AG04449 (cell line): Measurements from ENCODE around the gene ID4.

Source experiments
- CTCF ChIA-PET: fragments of 350-600 bp; formaldehyde crosslinking; extraction: SDS; loops from one replicate; lab custom pipeline; 2021; ENCODE audit warnings: antibody characterized with exemption; lab: Yijun Ruan, JAX
- POLR2A ChIA-PET: fragments of 400-600, 350-600 bp; formaldehyde crosslinking; extraction: SDS; loops from one replicate; lab custom pipeline; 2020; ENCODE audit warnings: antibody characterized with exemption, inconsistent platforms; lab: Yijun Ruan, JAX
- DNase-seq: peaks from one replicate; pipeline ENCODE4 v3.0.0-alpha.2; 2010; ENCODE audit warnings: low read depth, low spot score
- H3K4me3 ChIP-seq: 2 replicates; pipeline ENCODE4 v1.5.1; 2011; ENCODE audit warnings: low read depth, mild to moderate bottlenecking, control low read depth, low read length
- TF ChIP-seq, protein P1 (sequence below): IDR thresholded peaks from one replicate; pipeline ENCODE4 v1.5.1; 2011; ENCODE audit warnings: mild to moderate bottlenecking, moderate library complexity, low read length, control low read depth, inconsistent platforms; ENCODE audit not compliant: insufficient read depth; ENCODE audit errors: missing control alignments

ID4 gene

DNA sequence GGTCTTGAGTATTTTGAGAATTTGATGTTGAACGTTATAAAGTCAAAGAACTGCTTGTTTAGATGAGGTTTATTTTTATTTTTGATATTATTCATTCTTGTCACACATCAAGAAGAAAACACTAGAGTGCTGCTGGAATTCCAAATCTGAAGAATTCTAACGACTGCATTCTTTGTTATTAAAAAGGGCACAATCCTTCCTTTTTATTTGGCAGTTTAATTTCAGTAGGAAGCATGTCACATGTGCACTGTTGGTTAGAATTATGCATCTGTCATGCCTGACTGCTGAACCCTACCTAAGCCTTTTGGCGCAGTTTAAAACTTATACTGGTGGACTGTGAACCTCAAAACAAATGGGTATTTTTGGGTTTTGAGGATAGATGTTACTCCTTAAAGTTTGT is 4.0 kb downstream of the ID4 start:
- ChIA-PET CTCF (interaction anchor here (1.3 kb wide), 1 partner anchor 10 kb away, joined by 4 read pairs; no protein-coding TSS in a partner anchor), POLR2A (no interaction called here)
- TF ChIP-seq, protein P1, sequence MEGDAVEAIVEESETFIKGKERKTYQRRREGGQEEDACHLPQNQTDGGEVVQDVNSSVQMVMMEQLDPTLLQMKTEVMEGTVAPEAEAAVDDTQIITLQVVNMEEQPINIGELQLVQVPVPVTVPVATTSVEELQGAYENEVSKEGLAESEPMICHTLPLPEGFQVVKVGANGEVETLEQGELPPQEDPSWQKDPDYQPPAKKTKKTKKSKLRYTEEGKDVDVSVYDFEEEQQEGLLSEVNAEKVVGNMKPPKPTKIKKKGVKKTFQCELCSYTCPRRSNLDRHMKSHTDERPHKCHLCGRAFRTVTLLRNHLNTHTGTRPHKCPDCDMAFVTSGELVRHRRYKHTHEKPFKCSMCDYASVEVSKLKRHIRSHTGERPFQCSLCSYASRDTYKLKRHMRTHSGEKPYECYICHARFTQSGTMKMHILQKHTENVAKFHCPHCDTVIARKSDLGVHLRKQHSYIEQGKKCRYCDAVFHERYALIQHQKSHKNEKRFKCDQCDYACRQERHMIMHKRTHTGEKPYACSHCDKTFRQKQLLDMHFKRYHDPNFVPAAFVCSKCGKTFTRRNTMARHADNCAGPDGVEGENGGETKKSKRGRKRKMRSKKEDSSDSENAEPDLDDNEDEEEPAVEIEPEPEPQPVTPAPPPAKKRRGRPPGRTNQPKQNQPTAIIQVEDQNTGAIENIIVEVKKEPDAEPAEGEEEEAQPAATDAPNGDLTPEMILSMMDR: no peak
- no peak overlapping the region for H3K4me3 ChIP-seq
- no peak for DNase-seq

DNA sequence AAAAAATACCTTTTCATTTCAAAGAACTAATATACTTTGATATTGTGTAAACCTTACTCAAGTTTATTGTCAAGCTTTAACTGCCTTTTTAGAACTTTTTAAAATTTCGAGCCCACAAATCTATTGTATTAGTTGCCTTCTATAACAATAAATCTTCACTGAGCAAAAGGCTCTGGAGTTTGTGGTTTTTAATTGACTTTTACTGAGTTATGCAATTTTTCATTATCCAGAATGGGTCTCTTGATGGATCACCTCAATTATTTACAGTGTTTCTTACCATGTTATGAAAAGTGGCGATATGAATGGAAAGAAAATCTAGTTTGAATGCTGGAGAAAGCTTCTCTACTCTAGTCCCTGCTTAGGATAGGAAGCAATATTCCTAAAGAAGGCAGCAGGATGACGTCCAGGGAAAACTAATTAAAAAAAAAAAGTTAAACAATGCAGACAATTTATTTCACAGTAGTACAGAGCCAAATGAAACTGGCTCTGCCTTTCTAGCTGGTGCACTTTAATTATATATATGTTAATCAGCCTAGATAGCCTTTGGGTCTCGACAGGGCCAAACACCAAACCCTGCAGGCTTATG is 5.0 kb downstream of the ID4 start:
- CTCF ChIA-PET: interaction anchor here (1.3 kb wide), 1 partner anchor 9 kb away, joined by 4 read pairs; no protein-coding TSS in a partner anchor
- no peak overlapping the region for H3K4me3 ChIP-seq
- no peak for DNase-seq
- TF ChIP-seq, protein P1: no peak
- POLR2A ChIA-PET: no interaction called here

DNA sequence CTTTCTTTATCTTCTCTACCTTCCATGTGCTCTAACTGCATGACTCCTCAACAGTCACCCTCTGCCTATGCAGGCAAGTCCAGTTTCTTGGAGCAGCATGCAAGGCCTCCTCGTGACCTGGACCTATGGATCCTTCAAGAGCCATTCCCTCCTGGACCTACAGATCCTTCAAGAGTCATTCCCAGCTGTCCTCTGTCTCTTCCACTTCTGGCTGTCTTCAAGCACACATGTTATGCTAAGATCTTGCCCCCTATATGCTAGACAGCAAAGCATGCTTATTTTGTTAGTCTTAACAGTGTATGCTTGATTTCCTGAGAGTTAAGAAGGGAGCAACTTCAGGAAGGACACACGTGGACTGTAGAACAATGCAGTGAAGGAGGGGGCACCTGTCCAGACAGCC is 7.5 kb downstream of the ID4 start:
- no peak overlapping the region for H3K4me3 ChIP-seq
- ChIA-PET CTCF (no interaction called here), POLR2A (no interaction called here)
- TF ChIP-seq, protein P1: no peak
- no peak for DNase-seq

DNA sequence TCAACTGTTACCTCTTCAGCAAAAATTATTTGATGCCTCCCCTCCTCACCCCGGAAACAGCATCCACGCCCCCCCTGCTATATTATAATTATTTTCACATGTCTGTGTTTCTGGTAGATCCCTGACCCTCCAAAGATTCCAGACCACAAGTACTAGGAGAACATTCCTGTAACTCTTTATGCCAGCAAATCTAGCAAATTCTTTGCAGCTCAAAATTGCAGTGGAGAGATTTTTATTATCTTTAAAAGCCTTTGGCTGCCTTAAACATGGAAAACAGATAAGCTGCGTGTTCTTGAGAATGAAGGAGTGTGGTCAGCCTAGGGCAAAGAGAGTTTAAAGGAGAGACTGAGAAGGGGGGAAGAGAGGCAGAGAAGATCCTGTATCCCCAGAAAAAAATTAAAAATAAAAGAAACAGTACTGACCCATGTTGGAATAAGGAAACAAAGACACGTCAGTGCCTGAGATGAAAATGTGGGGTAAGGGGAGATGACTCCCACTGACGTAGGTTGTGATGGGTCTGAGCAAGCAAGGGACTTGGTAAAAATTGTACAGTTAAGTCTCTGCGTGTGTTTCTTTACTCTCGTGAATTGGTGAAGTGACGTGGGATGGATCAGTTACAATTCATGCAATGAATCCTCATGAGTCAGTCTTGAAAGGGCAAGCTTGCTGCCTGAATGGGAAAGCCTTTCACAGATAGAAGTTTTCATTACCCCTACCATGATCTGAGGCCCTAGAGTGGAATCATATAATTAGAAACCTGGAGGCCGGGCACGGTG is 8.3 kb downstream of the ID4 start:
- ChIA-PET CTCF (no interaction called here), POLR2A (interaction anchor here (0.9 kb wide), 1 partner anchor 9 kb away, joined by 4 read pairs; the partner anchor contains the start of gene ID4)
- no peak overlapping the region for H3K4me3 ChIP-seq
- TF ChIP-seq, protein P1: no peak
- DNase-seq: no peak

DNA sequence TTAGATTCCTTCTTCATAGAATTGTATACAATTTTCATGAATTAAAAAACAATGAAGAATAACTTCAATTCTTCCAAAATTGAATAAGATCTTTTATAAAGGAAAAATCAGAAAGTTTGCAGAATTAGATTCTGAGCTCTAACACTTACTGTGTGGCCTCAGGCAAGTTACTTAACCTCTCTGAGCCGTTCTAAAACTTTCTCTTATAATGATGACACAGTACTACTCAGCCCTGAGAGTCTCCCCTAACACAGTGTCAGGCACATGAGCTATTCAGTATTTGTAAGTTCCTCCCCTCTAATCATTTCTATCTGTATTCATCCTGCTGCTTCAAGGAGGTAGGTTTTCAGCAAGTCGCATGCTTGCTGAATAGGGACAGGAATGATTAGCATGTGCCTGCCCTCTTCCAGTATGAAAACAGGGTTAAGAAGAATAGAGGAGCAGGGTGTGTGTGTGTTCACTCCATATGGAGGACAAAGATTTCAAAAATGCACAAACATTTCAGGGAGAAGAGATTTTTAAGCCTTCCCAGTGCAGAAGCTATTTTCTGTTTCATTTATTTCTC is 11.4 kb downstream of the ID4 start:
- H3K4me3 ChIP-seq: no peak overlapping the region
- POLR2A ChIA-PET: interaction anchor here (2.2 kb wide), 1 partner anchor 11 kb away, joined by 9 read pairs; the partner anchor contains the start of gene ID4
- TF ChIP-seq, protein P1: no peak
- no peak for DNase-seq
- CTCF ChIA-PET: interaction anchor here (1.5 kb wide), 1 partner anchor 851 kb away, joined by 4 read pairs; no protein-coding TSS in a partner anchor

DNA sequence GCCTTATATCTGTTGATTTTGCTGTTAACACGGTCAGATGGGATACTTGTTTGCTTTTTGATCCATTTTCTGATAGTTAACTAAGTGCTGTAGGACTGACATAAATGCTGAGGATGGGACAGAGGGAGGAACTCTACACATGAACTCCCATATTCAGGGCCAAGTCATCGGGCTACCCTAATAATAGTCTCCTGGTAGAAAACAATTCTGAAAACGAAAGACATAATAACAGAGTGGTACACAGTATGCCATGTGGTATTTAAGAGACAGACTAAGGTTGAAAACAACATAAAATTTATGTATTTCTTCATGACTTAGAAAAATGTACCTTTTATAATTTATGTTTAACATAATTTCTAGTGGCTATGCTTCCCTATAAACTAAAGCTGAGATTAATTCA is 12.0 kb downstream of the ID4 start:
- CTCF ChIA-PET: interaction anchor here (1.7 kb wide), 1 partner anchor 825 kb away, joined by 5 read pairs; no protein-coding TSS in a partner anchor
- TF ChIP-seq, protein P1: no peak

More for the DNA sequence above, 12.0 kb downstream of the ID4 start:
- DNase-seq: no peak
- H3K4me3 ChIP-seq: no peak overlapping the region
- POLR2A ChIA-PET: interaction anchor here (2.2 kb wide), 1 partner anchor 12 kb away, joined by 9 read pairs; the partner anchor contains the start of gene ID4
